NCI-H510A (cell line): ENCODE data around the gene PERCC1.

Experiments used
- DNase-seq: peaks from one replicate; lab custom pipeline; 2025; lab: John Stamatoyannopoulos, UW

PERCC1 gene

GRCh38 chr16:1430759-1431496, at the start of gene PERCC1:
Gene PERCC1, plus strand, starts transcription at chr16:1431078. Its CDS starts 1,516 bp downstream, at chr16:1432594.
- DNase-seq, result no peak

- no peak for DNase-seq
Measured at GRCh38 chr16:1381612-1382406, 49.1 kb upstream of the PERCC1 start.

GRCh38 chr16:1383556-1383955, 47.3 kb upstream of the PERCC1 start:
- DNase-seq, result no peak

- no peak for DNase-seq
Measured at GRCh38 chr16:1385232-1385631, 45.6 kb upstream of the PERCC1 start.

- DNase-seq, result no peak
Measured at GRCh38 chr16:1387331-1387730, 43.5 kb upstream of the PERCC1 start.

- no peak for DNase-seq
Measured at GRCh38 chr16:1389762-1390161, 41.1 kb upstream of the PERCC1 start.

GRCh38 chr16:1390239-1390779, 40.6 kb upstream of the PERCC1 start:
- no peak for DNase-seq

GRCh38 chr16:1392826-1393225, 38.1 kb upstream of the PERCC1 start:
- DNase-seq, result no peak

GRCh38 chr16:1393613-1394176, 37.2 kb upstream of the PERCC1 start:
- no peak for DNase-seq

GRCh38 chr16:1394367-1394951, 36.4 kb upstream of the PERCC1 start:
- DNase-seq, result no peak

GRCh38 chr16:1395444-1396031, 35.3 kb upstream of the PERCC1 start:
- DNase-seq, result no peak

GRCh38 chr16:1397779-1398178, 33.1 kb upstream of the PERCC1 start:
- DNase-seq, result no peak

GRCh38 chr16:1398351-1398750, 32.5 kb upstream of the PERCC1 start:
- no peak for DNase-seq

GRCh38 chr16:1398826-1399581, 31.9 kb upstream of the PERCC1 start:
- no peak for DNase-seq

- DNase-seq, result no peak
Measured at GRCh38 chr16:1401061-1401757, 29.7 kb upstream of the PERCC1 start.

- DNase-seq, result no peak
Measured at GRCh38 chr16:1401758-1402154, 29.1 kb upstream of the PERCC1 start.

- DNase-seq, result no peak
Measured at GRCh38 chr16:1403036-1403435, 27.8 kb upstream of the PERCC1 start.

GRCh38 chr16:1403733-1404132, 27.1 kb upstream of the PERCC1 start:
- no peak for DNase-seq

- DNase-seq, result no peak
Measured at GRCh38 chr16:1407753-1408152, 23.1 kb upstream of the PERCC1 start.

- DNase-seq, result peak; percentile 57
Measured at GRCh38 chr16:1408171-1408837, 22.6 kb upstream of the PERCC1 start.
